H9 (cell line): ENCODE data around the gene ANK3. TPM values are rescaled to one million over a fixed set of nuclear protein-coding genes. Genes with fewer than 3 reads are reported as not detected.

Source experiments
- DNase-seq: peaks from one replicate; pipeline ENCODE4 v3.0.0-alpha.2; 2017
- H2AFZ ChIP-seq: one replicate; pipeline ENCODE4 v1.6.1; 2013; ENCODE audit warnings: mild to moderate bottlenecking, low read length, control low read depth, moderate library complexity
- H2AK5ac ChIP-seq: 2 replicates; pipeline ENCODE4 v1.6.1; 2013; ENCODE audit warnings: low read length, control low read depth, mixed read lengths; ENCODE audit not compliant: insufficient read length
- H2BK120ac ChIP-seq: one replicate; pipeline ENCODE4 v1.6.1; 2013; ENCODE audit warnings: low read depth, mild to moderate bottlenecking, low read length, control low read depth, inconsistent platforms; ENCODE audit not compliant: poor library complexity, severe bottlenecking
- H2BK12ac ChIP-seq: 2 replicates; pipeline ENCODE4 v1.6.1; 2013; ENCODE audit warnings: low read length, control low read depth, mixed read lengths, low read depth; ENCODE audit not compliant: insufficient read length
- H2BK15ac ChIP-seq: 2 replicates; pipeline ENCODE4 v1.6.1; 2013; ENCODE audit warnings: low read depth, low read length, control low read depth
- H2BK20ac ChIP-seq: one replicate; pipeline ENCODE4 v1.6.1; 2013; ENCODE audit warnings: low read depth, mild to moderate bottlenecking, low read length, control low read depth, inconsistent platforms; ENCODE audit not compliant: poor library complexity, severe bottlenecking
- H2BK5ac ChIP-seq: 2 replicates; pipeline ENCODE4 v1.6.1; 2013; ENCODE audit warnings: low read length, control low read depth, mixed read lengths; ENCODE audit not compliant: insufficient read length
- H3K14ac ChIP-seq: 2 replicates; pipeline ENCODE4 v1.6.1; 2013; ENCODE audit warnings: low read length, control low read depth; ENCODE audit not compliant: insufficient read depth
- H3K18ac ChIP-seq: 2 replicates; pipeline ENCODE4 v1.6.1; 2013; ENCODE audit warnings: low read depth, mild to moderate bottlenecking, mixed read lengths, low read length, control low read depth; ENCODE audit not compliant: insufficient read length
- H3K23ac ChIP-seq: 2 replicates; pipeline ENCODE4 v1.6.1; 2013; ENCODE audit warnings: low read length, control low read depth, mixed read lengths, low read depth; ENCODE audit not compliant: insufficient read length
- H3K23me2 ChIP-seq: 2 replicates; pipeline ENCODE4 v1.6.1; 2013; ENCODE audit warnings: low read depth, mild to moderate bottlenecking, mixed read lengths, low read length, control low read depth; ENCODE audit not compliant: insufficient read length, poor library complexity, severe bottlenecking
- H3K27ac ChIP-seq: 2 replicates; pipeline ENCODE4 v1.5.1; 2013; ENCODE audit warnings: low read length, control low read depth, mixed read lengths, low read depth; ENCODE audit not compliant: insufficient read length
- H3K27me3 ChIP-seq: 2 replicates; pipeline ENCODE4 v1.6.1; 2013; ENCODE audit warnings: low read length, control low read depth, inconsistent platforms; ENCODE audit not compliant: insufficient read depth
- H3K4ac ChIP-seq: 2 replicates; pipeline ENCODE4 v1.6.1; 2013; ENCODE audit warnings: low read depth, mild to moderate bottlenecking, control low read depth, inconsistent platforms, low read length, moderate library complexity
- H3K4me1 ChIP-seq: 2 replicates; pipeline ENCODE4 v1.6.1; 2013; ENCODE audit warnings: low read length, control low read depth, inconsistent platforms; ENCODE audit not compliant: insufficient read depth
- H3K4me2 ChIP-seq: 2 replicates; pipeline ENCODE4 v1.6.1; 2013; ENCODE audit warnings: low read length, control low read depth, mixed read lengths; ENCODE audit not compliant: insufficient read length, insufficient read depth
- H3K56ac ChIP-seq: 2 replicates; pipeline ENCODE4 v1.6.1; 2013; ENCODE audit warnings: low read depth, mild to moderate bottlenecking, mixed read lengths, low read length, control low read depth; ENCODE audit not compliant: insufficient read length
- H3K79me1 ChIP-seq: 2 replicates; pipeline ENCODE4 v1.6.1; 2013; ENCODE audit warnings: low read depth, mild to moderate bottlenecking, moderate library complexity, low read length, control low read depth, inconsistent platforms; ENCODE audit not compliant: insufficient read depth, poor library complexity, severe bottlenecking
- H3K79me2 ChIP-seq: 2 replicates; pipeline ENCODE4 v1.6.1; 2013; ENCODE audit warnings: low read length, control low read depth, inconsistent platforms; ENCODE audit not compliant: insufficient read depth
- H3K9ac ChIP-seq: 2 replicates; pipeline ENCODE4 v1.6.1; 2013; ENCODE audit warnings: low read length, control low read depth, mixed read lengths; ENCODE audit not compliant: insufficient read length; ENCODE audit errors: extremely low read depth
- H3K9me3 ChIP-seq: one replicate; pipeline ENCODE4 v1.6.1; 2013; ENCODE audit warnings: low read depth, low read length, inconsistent platforms; ENCODE audit not compliant: control insufficient read depth
- H3T11ph ChIP-seq: one replicate; pipeline ENCODE4 v1.6.1; 2013; ENCODE audit warnings: mild to moderate bottlenecking, low read length, control low read depth, inconsistent platforms
- H4K20me1 ChIP-seq: one replicate; pipeline ENCODE4 v1.6.1; 2013; ENCODE audit not compliant: control insufficient read depth, insufficient read length, insufficient read depth
- H4K5ac ChIP-seq: 2 replicates; pipeline ENCODE4 v1.6.1; 2013; ENCODE audit warnings: low read depth, mild to moderate bottlenecking, mixed read lengths, low read length, control low read depth; ENCODE audit not compliant: insufficient read length
- H4K8ac ChIP-seq: replicated peaks from 2 replicates; pipeline ENCODE4 v1.6.1; 2013; ENCODE audit warnings: low read length, control low read depth, mixed read lengths, low read depth; ENCODE audit not compliant: insufficient read length
- H4K91ac ChIP-seq: 2 replicates; pipeline ENCODE4 v1.6.1; 2013; ENCODE audit warnings: low read depth, mild to moderate bottlenecking, moderate library complexity, mixed read lengths, low read length, control low read depth; ENCODE audit not compliant: insufficient read length
- H3K27ac Mint-ChIP-seq, 3 experiments: 2 replicates in 2 of 3; 3 replicates in 1 of 3; pipeline ENCODE4 v1.8.0; 2020 to 2021; ENCODE audit warnings: mixed read lengths in 3 of 3, mild to moderate bottlenecking in 1 of 3, moderate library complexity in 1 of 3
- H3K27me3 Mint-ChIP-seq: 2 replicates; pipeline ENCODE4 v1.8.0; 2021; ENCODE audit warnings: low read depth, mild to moderate bottlenecking, moderate library complexity, mixed read lengths
- H3K36me3 Mint-ChIP-seq, 3 experiments: 2 replicates in 2 of 3; 3 replicates in 1 of 3; pipeline ENCODE4 v1.8.0; 2020 to 2021; ENCODE audit warnings: low read depth in 3 of 3, mixed read lengths in 3 of 3; ENCODE audit not compliant: insufficient read depth in 1 of 3
- H3K4me1 Mint-ChIP-seq, 2 experiments: 2 replicates each; pipeline ENCODE4 v1.8.0; 2020; ENCODE audit warnings: mixed read lengths in 2 of 2
- H3K4me3 Mint-ChIP-seq, 2 experiments: 2 replicates in 1 of 2; 3 replicates in 1 of 2; pipeline ENCODE4 v1.8.0; 2020 to 2021; ENCODE audit warnings: mild to moderate bottlenecking in 2 of 2, mixed read lengths in 2 of 2, moderate library complexity in 1 of 2
- H3K9me3 Mint-ChIP-seq, 2 experiments: 2 replicates in 1 of 2; 3 replicates in 1 of 2; pipeline ENCODE4 v1.8.0; 2020; ENCODE audit warnings: mild to moderate bottlenecking in 2 of 2, mixed read lengths in 2 of 2, moderate library complexity in 1 of 2
- WGBS: extraction: QIAGEN DNeasy Blood & Tissue Kit; methylation state at CpG from one replicate; pipeline ENCODE4 v1.1.7; 2013; ENCODE audit warnings: missing lambda C conversion rate, low lambda C conversion rate, mixed read lengths; ENCODE audit not compliant: insufficient read length; ENCODE audit errors: extremely low coverage; 5-methylcytosine and 5-hydroxymethylcytosine counted together
- total RNA-seq: library from RNA; stranded (reverse); gene quantifications from 2 replicates; pipeline ENCODE4 v1.2.1, GENCODE V29; 2021
- TF ChIP-seq, protein P1 (sequence below): fragments of 200-600 bp; sonication (generic); conservative IDR thresholded peaks from 3 replicates; pipeline ENCODE4 v1.8.0; 2021; ENCODE audit warnings: antibody characterized with exemption, mild to moderate bottlenecking

ANK3 gene
- total RNA-seq, 1 experiment from 2014 or later, result 59.6 TPM

DNA sequence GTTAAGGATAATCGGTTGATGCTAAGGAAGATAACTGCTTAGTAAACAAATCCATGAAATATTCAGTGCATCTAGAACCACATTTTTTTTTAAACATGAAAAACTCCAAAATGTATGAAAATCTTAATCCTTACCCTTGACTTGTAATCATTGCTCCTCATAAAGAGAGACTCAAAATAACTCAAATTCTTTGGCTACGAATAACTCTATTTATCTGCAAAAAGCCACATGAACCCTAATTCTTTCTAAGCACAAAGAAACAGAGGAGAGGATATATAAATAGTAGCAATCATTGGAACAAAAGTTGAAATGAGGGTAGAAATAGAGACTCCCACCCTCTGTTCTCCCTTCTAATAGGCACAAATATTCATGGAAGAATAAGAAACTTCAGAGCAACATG, 40.2 kb downstream of the ANK3 start:
- Histone ChIP-seq H4K91ac (no peak overlapping the region), H3K4me1 (no peaks in the 10 kb centered on the region; the same call in 1 of the 2 replicates), H2BK5ac (no peak overlapping the region), H3K9ac (no peak overlapping the region), H3K56ac (no peak overlapping the region), H4K20me1 (no peaks in the 10 kb centered on the region), H3K23ac (no peak overlapping the region), H3K4ac (no peak overlapping the region), H2BK15ac (no peak overlapping the region), H3K14ac (no peak overlapping the region), H4K8ac (no peak overlapping the region), H3K4me2 (no peak overlapping the region), H2AFZ (no peak overlapping the region), H3K18ac (no peak overlapping the region), H3K9me3 (no peaks in the 10 kb centered on the region), H3K23me2 (no peaks in the 10 kb centered on the region), H3K79me1 (no peaks in the 10 kb centered on the region), H2BK20ac (no peak overlapping the region), H2BK120ac (no peak overlapping the region), H3T11ph (no peak overlapping the region), H3K27ac (no peak overlapping the region), H4K5ac (no peak overlapping the region), H3K27me3 (no peaks in the 10 kb centered on the region), H3K79me2 (no peaks in the 10 kb centered on the region), H2BK12ac (no peak overlapping the region), H2AK5ac (no peak overlapping the region)
- Mint-ChIP-seq H3K9me3 (no peaks in the 10 kb centered on the region), H3K27ac (no peak overlapping the region), H3K36me3 (no peaks in the 10 kb centered on the region), H3K4me3 (no peak overlapping the region), H3K27me3 (no peaks in the 10 kb centered on the region), H3K4me1 (peaks cover 33 to 49% of the 10 kb centered on the region in 2 experiments)
- DNase-seq, result no peak
- WGBS, result no CpG with 5 or more reads among the region's 2 CpGs
- TF ChIP-seq, protein P1, sequence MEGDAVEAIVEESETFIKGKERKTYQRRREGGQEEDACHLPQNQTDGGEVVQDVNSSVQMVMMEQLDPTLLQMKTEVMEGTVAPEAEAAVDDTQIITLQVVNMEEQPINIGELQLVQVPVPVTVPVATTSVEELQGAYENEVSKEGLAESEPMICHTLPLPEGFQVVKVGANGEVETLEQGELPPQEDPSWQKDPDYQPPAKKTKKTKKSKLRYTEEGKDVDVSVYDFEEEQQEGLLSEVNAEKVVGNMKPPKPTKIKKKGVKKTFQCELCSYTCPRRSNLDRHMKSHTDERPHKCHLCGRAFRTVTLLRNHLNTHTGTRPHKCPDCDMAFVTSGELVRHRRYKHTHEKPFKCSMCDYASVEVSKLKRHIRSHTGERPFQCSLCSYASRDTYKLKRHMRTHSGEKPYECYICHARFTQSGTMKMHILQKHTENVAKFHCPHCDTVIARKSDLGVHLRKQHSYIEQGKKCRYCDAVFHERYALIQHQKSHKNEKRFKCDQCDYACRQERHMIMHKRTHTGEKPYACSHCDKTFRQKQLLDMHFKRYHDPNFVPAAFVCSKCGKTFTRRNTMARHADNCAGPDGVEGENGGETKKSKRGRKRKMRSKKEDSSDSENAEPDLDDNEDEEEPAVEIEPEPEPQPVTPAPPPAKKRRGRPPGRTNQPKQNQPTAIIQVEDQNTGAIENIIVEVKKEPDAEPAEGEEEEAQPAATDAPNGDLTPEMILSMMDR, result no peak
